Activated CD4-positive, alpha-beta T cell treated with anti-CD3 and anti-CD28 coated beads, Interleukin-10, Interleukin-2, amounts not matched to agents 100 ng/mL and 50 ng/mL, durations not matched to agents 16 hours and 8 hours (primary cell): ENCODE measurements around the gene TP53RK.

Experiments used
- DNase-seq: peaks from one replicate; pipeline ENCODE4 v3.0.0-alpha.2; 2020

TP53RK gene

DNA sequence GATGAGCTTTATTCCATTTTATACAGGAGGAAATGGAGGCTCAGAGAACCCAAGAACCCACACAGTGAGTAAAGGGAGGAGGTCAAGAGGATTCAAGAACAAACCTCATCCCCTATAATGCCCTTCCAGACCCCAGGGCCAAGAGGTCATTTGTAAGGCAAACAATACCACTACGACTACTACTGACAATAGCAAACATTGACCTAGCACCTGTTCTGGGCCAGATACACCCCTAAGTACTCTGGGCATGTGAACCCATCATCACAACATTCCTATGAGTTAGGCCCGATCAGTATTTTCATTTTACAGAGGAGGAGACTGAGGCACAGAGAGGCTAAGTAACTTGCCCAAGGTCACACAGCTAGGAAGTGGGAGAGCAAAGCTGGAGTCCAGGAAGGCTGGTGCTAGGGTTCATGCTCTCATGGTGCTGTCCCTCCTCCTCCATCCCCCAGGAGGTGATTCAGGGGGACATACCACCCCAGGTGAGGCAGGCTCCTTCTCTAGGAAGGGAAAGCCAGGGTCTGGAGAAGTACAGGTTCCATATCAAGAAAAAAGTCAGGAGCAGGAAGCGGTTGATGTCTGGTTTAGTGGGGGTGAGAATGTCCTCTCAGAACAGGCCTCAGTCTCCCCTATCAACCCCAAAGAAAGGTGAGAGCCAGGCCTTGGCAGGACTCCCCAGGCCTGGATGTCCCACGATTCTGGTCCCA, 51.7 kb downstream of the TP53RK start:
- no peak for DNase-seq

DNA sequence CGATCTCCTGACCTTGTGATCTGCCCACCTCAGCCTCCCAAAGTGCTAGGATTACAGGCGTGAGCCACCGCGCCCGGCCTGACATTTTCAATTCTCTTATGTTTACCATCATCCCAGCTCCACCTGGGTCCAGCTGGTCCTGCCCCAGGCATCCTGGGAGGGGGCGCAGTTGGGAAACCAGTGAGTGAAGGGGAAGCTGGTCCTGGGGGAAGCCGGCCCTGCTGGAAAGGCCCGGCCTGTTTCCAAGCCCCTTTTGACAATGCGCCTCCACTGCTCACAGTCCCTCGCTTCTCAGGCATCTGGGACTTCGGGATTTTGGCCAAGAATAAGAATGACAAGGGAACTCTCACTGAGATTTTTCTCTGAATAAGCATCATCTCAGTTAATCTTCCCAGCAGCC, 52.2 kb downstream of the TP53RK start:
- no peak for DNase-seq

GRCh38 chr20:46636514-46636913, 52.7 kb downstream of the TP53RK start:
- no peak for DNase-seq

- no peak for DNase-seq
These were observed 53.6 kb downstream of the TP53RK start for GRCh38 chr20:46635514-46636136.

- DNase-seq: no peak
These were observed 54.7 kb downstream of the TP53RK start for GRCh38 chr20:46634528-46634927.
